ENCODE data around the gene CCDC85C.

CCDC85C gene

GRCh38 chr14:99570544-99571302 is 33.3 kb downstream of the CCDC85C start:
- DNase-seq, result no peak

- no peak for DNase-seq
These were observed 34.1 kb downstream of the CCDC85C start for GRCh38 chr14:99569725-99570543.

- DNase-seq, result no peak
These were observed 35.1 kb downstream of the CCDC85C start for GRCh38 chr14:99568567-99569560.

GRCh38 chr14:99566390-99567354 is 37.3 kb downstream of the CCDC85C start:
- DNase-seq, result no peak

- DNase-seq, result no peak
These were observed 38.0 kb downstream of the CCDC85C start for GRCh38 chr14:99566009-99566389.

- no peak for DNase-seq
These were observed 38.6 kb downstream of the CCDC85C start for GRCh38 chr14:99565383-99565782.

- DNase-seq, result no peak
These were observed 39.1 kb downstream of the CCDC85C start for GRCh38 chr14:99564926-99565259.

GRCh38 chr14:99564256-99564925 is 39.6 kb downstream of the CCDC85C start:
- DNase-seq, result no peak

- DNase-seq, result no peak
These were observed 40.3 kb downstream of the CCDC85C start for GRCh38 chr14:99563749-99564129.

- DNase-seq, result no peak
These were observed 40.9 kb downstream of the CCDC85C start for GRCh38 chr14:99562856-99563748.

- DNase-seq, result no peak
These were observed 42.1 kb downstream of the CCDC85C start for GRCh38 chr14:99561864-99562263.

GRCh38 chr14:99560922-99561683 is 42.9 kb downstream of the CCDC85C start:
- DNase-seq, result no peak

GRCh38 chr14:99560403-99560802 is 43.6 kb downstream of the CCDC85C start:
- no peak for DNase-seq

- no peak for DNase-seq
These were observed 44.6 kb downstream of the CCDC85C start for GRCh38 chr14:99559286-99559990.

GRCh38 chr14:99556134-99556791 is 47.7 kb downstream of the CCDC85C start:
- DNase-seq, result no peak

GRCh38 chr14:99554757-99555531 is 49.1 kb downstream of the CCDC85C start:
- no peak for DNase-seq

- DNase-seq, result no peak
These were observed 49.8 kb downstream of the CCDC85C start for GRCh38 chr14:99554184-99554583.
